Endodermal cell (in vitro differentiated cells): ENCODE results near the gene PER2. TPM values are rescaled to one million over a fixed set of nuclear protein-coding genes. Genes with fewer than 3 reads are reported as not detected.

ENCODE experiments used
- DNase-seq: peaks from one replicate; pipeline ENCODE4 v3.0.0-alpha.2; 2017
- H3K27ac ChIP-seq: 2 replicates; pipeline ENCODE4 v1.5.1; 2013; ENCODE audit warnings: mild to moderate bottlenecking, low read depth, low read length, moderate library complexity
- H3K27me3 ChIP-seq: 2 replicates; pipeline ENCODE4 v1.6.1; 2013; ENCODE audit warnings: mild to moderate bottlenecking, low read length, moderate library complexity; ENCODE audit not compliant: insufficient read depth, control insufficient read depth, poor library complexity, severe bottlenecking
- H3K36me3 ChIP-seq: 2 replicates; pipeline ENCODE4 v1.7.0; 2013; ENCODE audit warnings: mild to moderate bottlenecking, low read length, moderate library complexity; ENCODE audit not compliant: control insufficient read depth, insufficient read depth
- H3K4me1 ChIP-seq: one replicate; pipeline ENCODE4 v1.7.0; 2013; ENCODE audit warnings: low read length; ENCODE audit not compliant: control insufficient read depth, insufficient read depth
- H3K4me3 ChIP-seq: 2 replicates; pipeline ENCODE4 v1.5.1; 2013; ENCODE audit warnings: mild to moderate bottlenecking, low read length, moderate library complexity
- H3K9ac ChIP-seq: 2 replicates; pipeline ENCODE4 v1.6.1; 2013; ENCODE audit warnings: mild to moderate bottlenecking, low read length, moderate library complexity; ENCODE audit not compliant: poor library complexity, severe bottlenecking; ENCODE audit errors: extremely low read depth
- H3K9me3 ChIP-seq: 2 replicates; pipeline ENCODE4 v1.6.1; 2013; ENCODE audit warnings: mild to moderate bottlenecking, low read length, moderate library complexity; ENCODE audit not compliant: control insufficient read depth
- H3K27ac Mint-ChIP-seq: 2 replicates; pipeline ENCODE4 v1.8.0; 2020; ENCODE audit warnings: mixed read lengths
- H3K27me3 Mint-ChIP-seq: 2 replicates; pipeline ENCODE4 v1.8.0; 2021; ENCODE audit warnings: mild to moderate bottlenecking, mixed read lengths; ENCODE audit not compliant: insufficient read depth
- H3K36me3 Mint-ChIP-seq: 2 replicates; pipeline ENCODE4 v1.8.0; 2020; ENCODE audit warnings: low read depth, mixed read lengths
- H3K4me1 Mint-ChIP-seq: 2 replicates; pipeline ENCODE4 v1.8.0; 2020; ENCODE audit warnings: mixed read lengths
- H3K4me3 Mint-ChIP-seq: 2 replicates; pipeline ENCODE4 v1.8.0; 2020; ENCODE audit warnings: mild to moderate bottlenecking, moderate library complexity, mixed read lengths
- H3K9me3 Mint-ChIP-seq: 2 replicates; pipeline ENCODE4 v1.8.0; 2020; ENCODE audit warnings: mild to moderate bottlenecking, mixed read lengths
- WGBS, 2 experiments: methylation state at CpG; one replicate each; pipeline versions ENCODE4 v1.1.5 to v1.1.7; 2013; ENCODE audit warnings: missing lambda C conversion rate in 2 of 2, mixed read lengths in 1 of 2; ENCODE audit not compliant: insufficient coverage in 1 of 2, insufficient read length in 1 of 2; 5-methylcytosine and 5-hydroxymethylcytosine counted together
- total RNA-seq, 2 donors: library from RNA; stranded (reverse); fragmentation: NEBNext Ultra II Directional in 1 of 2; extraction: Animal tissue kit (Norgen Biotek cat#: 25700) in 1 of 2; gene quantifications; 2 replicates in 1 of 2; 3 replicates in 1 of 2; pipeline ENCODE4 v1.2.1, GENCODE V29; 2021
- TF ChIP-seq, protein P1 (sequence below): fragments of 200-600 bp; sonication (generic); conservative IDR thresholded peaks from 2 replicates; pipeline ENCODE4 v1.5.0; 2021; ENCODE audit warnings: antibody characterized with exemption, mild to moderate bottlenecking

The PER2 gene
- total RNA-seq, 2 donors from 2014 or later = 9.7 to 13.5 TPM

- Mint-ChIP-seq H3K9me3 (no peaks in the 10 kb centered on the region), H3K27ac (no peak overlapping the region), H3K27me3 (no peaks in the 10 kb centered on the region), H3K4me3 (no peak overlapping the region), H3K36me3 (no peaks in the 10 kb centered on the region), H3K4me1 (no peaks in the 10 kb centered on the region)
- H3K36me3 ChIP-seq = no peaks in the 10 kb centered on the region
- H3K4me1 ChIP-seq = no peaks in the 10 kb centered on the region
- 90 to 94% methylated on average over 7 to 11 of the region's 11 CpGs for WGBS, 2 experiments
- H3K9ac ChIP-seq = no peak overlapping the region
- no peak for DNase-seq
- H3K9me3 ChIP-seq = no peaks in the 10 kb centered on the region
- no peak overlapping the region for H3K27ac ChIP-seq
- no peak overlapping the region for H3K4me3 ChIP-seq
- TF ChIP-seq, protein P1, sequence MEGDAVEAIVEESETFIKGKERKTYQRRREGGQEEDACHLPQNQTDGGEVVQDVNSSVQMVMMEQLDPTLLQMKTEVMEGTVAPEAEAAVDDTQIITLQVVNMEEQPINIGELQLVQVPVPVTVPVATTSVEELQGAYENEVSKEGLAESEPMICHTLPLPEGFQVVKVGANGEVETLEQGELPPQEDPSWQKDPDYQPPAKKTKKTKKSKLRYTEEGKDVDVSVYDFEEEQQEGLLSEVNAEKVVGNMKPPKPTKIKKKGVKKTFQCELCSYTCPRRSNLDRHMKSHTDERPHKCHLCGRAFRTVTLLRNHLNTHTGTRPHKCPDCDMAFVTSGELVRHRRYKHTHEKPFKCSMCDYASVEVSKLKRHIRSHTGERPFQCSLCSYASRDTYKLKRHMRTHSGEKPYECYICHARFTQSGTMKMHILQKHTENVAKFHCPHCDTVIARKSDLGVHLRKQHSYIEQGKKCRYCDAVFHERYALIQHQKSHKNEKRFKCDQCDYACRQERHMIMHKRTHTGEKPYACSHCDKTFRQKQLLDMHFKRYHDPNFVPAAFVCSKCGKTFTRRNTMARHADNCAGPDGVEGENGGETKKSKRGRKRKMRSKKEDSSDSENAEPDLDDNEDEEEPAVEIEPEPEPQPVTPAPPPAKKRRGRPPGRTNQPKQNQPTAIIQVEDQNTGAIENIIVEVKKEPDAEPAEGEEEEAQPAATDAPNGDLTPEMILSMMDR = no peak
- H3K27me3 ChIP-seq = no peaks in the 10 kb centered on the region
These were observed 17.7 kb upstream of the PER2 start for GRCh38 chr2:238305965-238306671.

GRCh38 chr2:238305092-238305862 lies 16.9 kb upstream of the PER2 start:
- TF ChIP-seq, protein P1 = peak; percentile 78
- Histone ChIP-seq H3K9me3 (no peaks in the 10 kb centered on the region), H3K27ac (no peak overlapping the region), H3K4me1 (no peaks in the 10 kb centered on the region), H3K36me3 (no peaks in the 10 kb centered on the region), H3K4me3 (no peak overlapping the region), H3K27me3 (no peaks in the 10 kb centered on the region), H3K9ac (no peak overlapping the region)
- H3K27me3 Mint-ChIP-seq = no peaks in the 10 kb centered on the region
- no peaks in the 10 kb centered on the region for H3K4me1 Mint-ChIP-seq
- H3K27ac Mint-ChIP-seq = no peak overlapping the region
- WGBS, 2 experiments = 87 to 94% methylated on average over 9 to 12 of the region's 12 CpGs
- no peaks in the 10 kb centered on the region for H3K9me3 Mint-ChIP-seq
- DNase-seq = peak; percentile 77
- H3K36me3 Mint-ChIP-seq = no peaks in the 10 kb centered on the region
- no peak overlapping the region for H3K4me3 Mint-ChIP-seq

GRCh38 chr2:238304116-238304515 lies 15.7 kb upstream of the PER2 start:
- no peak overlapping the region for H3K4me3 Mint-ChIP-seq
- peaks cover 4% of the 10 kb centered on the region for H3K4me1 Mint-ChIP-seq
- Histone ChIP-seq H3K9ac (no peak overlapping the region), H3K27ac (no peak overlapping the region), H3K9me3 (no peaks in the 10 kb centered on the region), H3K4me3 (no peak overlapping the region), H3K36me3 (no peaks in the 10 kb centered on the region), H3K4me1 (peaks cover 4% of the 10 kb centered on the region), H3K27me3 (no peaks in the 10 kb centered on the region)
- no peaks in the 10 kb centered on the region for H3K9me3 Mint-ChIP-seq
- DNase-seq = no peak
- H3K27ac Mint-ChIP-seq = no peak overlapping the region
- no peaks in the 10 kb centered on the region for H3K36me3 Mint-ChIP-seq
- WGBS, 2 experiments = 90 to 93% methylated on average over 5 to 6 of the region's 6 CpGs
- H3K27me3 Mint-ChIP-seq = no peaks in the 10 kb centered on the region
- TF ChIP-seq, protein P1 = no peak
